HepG2 (cell line): Measurements from ENCODE around the gene FSD2. TPM values are rescaled to one million over a fixed set of nuclear protein-coding genes. Genes with fewer than 3 reads are reported as not detected.
A peak's percentile ranks its signal among the peaks of the same experiment; 100 is the strongest.

Source experiments
- BCLAF1 ChIP-seq: fragments of 450-650 bp; IDR thresholded peaks from 2 replicates; pipeline ENCODE4 v1.6.1; 2017; ENCODE audit warnings: mild to moderate bottlenecking
- CBX2 ChIP-seq, 2 experiments: fragments of 200-600 bp in 1 of 2; sonication (generic); formaldehyde crosslinking in 1 of 2; IDR thresholded peaks; 2 replicates each; pipeline versions ENCODE4 v1.7.0 to v1.8.1; 2018 to 2022; ENCODE audit warnings: low read depth in 2 of 2, low read length in 1 of 2, mild to moderate bottlenecking in 1 of 2, missing genetic modification reagents in 1 of 2
- CBX5 ChIP-seq: sonication (generic); formaldehyde crosslinking; IDR thresholded peaks from 2 replicates; pipeline ENCODE4 v1.4.0; 2020; ENCODE audit warnings: missing genetic modification reagents, borderline replicate concordance
- PRDM10 ChIP-seq: sonication (generic); formaldehyde crosslinking; IDR thresholded peaks from 2 replicates; pipeline ENCODE4 v1.4.0; 2020; ENCODE audit warnings: low read depth, missing genetic modification reagents
- ZNF574 ChIP-seq: sonication (generic); formaldehyde crosslinking; IDR thresholded peaks from 2 replicates; pipeline ENCODE4 v1.4.0; 2020; ENCODE audit warnings: missing genetic modification reagents
- ZNF580 ChIP-seq: IDR thresholded peaks from 2 replicates; pipeline ENCODE4 v1.6.1; 2016; ENCODE audit warnings: low read depth, borderline replicate concordance
- polyA plus RNA-seq, 8 experiments: library from polyadenylated mRNA; depleted of rRNA in 3 of 8; stranded (reverse) in 7 of 8; unstranded in 1 of 8; fragments of >200 nt; fragmentation: Illumina TruSeq in 4 of 8; extraction: Trizol in 4 of 8; gene quantifications; 2 replicates each; pipeline versions ENCODE4 v1.2.1 to v1.2.3, GENCODE V29; 2011 to 2016; ENCODE audit warnings: low read depth in 4 of 8, missing spikeins in 1 of 8, mixed read lengths in 1 of 8; ENCODE audit not compliant: insufficient read depth in 1 of 8
- total RNA-seq, 5 experiments: library from RNA; depleted of rRNA; stranded (reverse); fragments of >200 nt; fragmentation: Illumina TruSeq; extraction: Trizol; gene quantifications; 2 replicates each; pipeline ENCODE4 v1.2.3, GENCODE V29; 2016; ENCODE audit warnings: low read depth in 1 of 5
- TF ChIP-seq, protein P1 (sequence below): sonication (generic); formaldehyde crosslinking; IDR thresholded peaks from 2 replicates; pipeline ENCODE4 v1.9.0; 2021; ENCODE audit warnings: missing genetic modification reagents, borderline replicate concordance
- TF ChIP-seq, protein P2 (sequence below): IDR thresholded peaks from 2 replicates; pipeline ENCODE4 v1.6.1; 2016
- TF ChIP-seq, protein P3 (sequence below): sonication (generic); formaldehyde crosslinking; IDR thresholded peaks from 2 replicates; pipeline ENCODE4 v1.8.0; 2022; ENCODE audit warnings: missing genetic modification reagents, mild to moderate bottlenecking, moderate library complexity, borderline replicate concordance

Gene FSD2
- total and polyA plus RNA-seq, 2 of the 13 experiments (the other 11 are each of a cell fraction or from before 2014, with no cell fraction given): not detected

GRCh38 chr15:82709421-82710207 lies 96.3 kb downstream of the FSD2 start, which contains the start of gene AP3B2 (continued):
- TF ChIP-seq, protein P1, sequence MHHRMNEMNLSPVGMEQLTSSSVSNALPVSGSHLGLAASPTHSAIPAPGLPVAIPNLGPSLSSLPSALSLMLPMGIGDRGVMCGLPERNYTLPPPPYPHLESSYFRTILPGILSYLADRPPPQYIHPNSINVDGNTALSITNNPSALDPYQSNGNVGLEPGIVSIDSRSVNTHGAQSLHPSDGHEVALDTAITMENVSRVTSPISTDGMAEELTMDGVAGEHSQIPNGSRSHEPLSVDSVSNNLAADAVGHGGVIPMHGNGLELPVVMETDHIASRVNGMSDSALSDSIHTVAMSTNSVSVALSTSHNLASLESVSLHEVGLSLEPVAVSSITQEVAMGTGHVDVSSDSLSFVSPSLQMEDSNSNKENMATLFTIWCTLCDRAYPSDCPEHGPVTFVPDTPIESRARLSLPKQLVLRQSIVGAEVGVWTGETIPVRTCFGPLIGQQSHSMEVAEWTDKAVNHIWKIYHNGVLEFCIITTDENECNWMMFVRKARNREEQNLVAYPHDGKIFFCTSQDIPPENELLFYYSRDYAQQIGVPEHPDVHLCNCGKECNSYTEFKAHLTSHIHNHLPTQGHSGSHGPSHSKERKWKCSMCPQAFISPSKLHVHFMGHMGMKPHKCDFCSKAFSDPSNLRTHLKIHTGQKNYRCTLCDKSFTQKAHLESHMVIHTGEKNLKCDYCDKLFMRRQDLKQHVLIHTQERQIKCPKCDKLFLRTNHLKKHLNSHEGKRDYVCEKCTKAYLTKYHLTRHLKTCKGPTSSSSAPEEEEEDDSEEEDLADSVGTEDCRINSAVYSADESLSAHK (CRISPR knock-in tag): no peak
- TF ChIP-seq, protein P2, sequence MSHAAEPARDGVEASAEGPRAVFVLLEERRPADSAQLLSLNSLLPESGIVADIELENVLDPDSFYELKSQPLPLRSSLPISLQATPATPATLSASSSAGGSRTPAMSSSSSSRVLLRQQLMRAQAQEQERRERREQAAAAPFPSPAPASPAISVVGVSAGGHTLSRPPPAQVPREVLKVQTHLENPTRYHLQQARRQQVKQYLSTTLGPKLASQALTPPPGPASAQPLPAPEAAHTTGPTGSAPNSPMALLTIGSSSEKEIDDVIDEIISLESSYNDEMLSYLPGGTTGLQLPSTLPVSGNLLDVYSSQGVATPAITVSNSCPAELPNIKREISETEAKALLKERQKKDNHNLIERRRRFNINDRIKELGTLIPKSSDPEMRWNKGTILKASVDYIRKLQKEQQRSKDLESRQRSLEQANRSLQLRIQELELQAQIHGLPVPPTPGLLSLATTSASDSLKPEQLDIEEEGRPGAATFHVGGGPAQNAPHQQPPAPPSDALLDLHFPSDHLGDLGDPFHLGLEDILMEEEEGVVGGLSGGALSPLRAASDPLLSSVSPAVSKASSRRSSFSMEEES (CRISPR knock-in tag): no peak
- TF ChIP-seq CBX5 (CRISPR knock-in tag): no peak
- TF ChIP-seq BCLAF1: no peak
- TF ChIP-seq, protein P3, sequence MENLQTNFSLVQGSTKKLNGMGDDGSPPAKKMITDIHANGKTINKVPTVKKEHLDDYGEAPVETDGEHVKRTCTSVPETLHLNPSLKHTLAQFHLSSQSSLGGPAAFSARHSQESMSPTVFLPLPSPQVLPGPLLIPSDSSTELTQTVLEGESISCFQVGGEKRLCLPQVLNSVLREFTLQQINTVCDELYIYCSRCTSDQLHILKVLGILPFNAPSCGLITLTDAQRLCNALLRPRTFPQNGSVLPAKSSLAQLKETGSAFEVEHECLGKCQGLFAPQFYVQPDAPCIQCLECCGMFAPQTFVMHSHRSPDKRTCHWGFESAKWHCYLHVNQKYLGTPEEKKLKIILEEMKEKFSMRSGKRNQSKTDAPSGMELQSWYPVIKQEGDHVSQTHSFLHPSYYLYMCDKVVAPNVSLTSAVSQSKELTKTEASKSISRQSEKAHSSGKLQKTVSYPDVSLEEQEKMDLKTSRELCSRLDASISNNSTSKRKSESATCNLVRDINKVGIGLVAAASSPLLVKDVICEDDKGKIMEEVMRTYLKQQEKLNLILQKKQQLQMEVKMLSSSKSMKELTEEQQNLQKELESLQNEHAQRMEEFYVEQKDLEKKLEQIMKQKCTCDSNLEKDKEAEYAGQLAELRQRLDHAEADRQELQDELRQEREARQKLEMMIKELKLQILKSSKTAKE (CRISPR knock-in tag): no peak
- TF ChIP-seq ZNF574 (CRISPR knock-in tag): peak; percentile 77
- no peak for TF ChIP-seq PRDM10 (CRISPR knock-in tag)
- TF ChIP-seq ZNF580 (CRISPR knock-in tag): no peak
- no peak for TF ChIP-seq CBX2 (IDR thresholded peaks at IDR 0.05; ENCODE audit: low read depth, low read length)
- TF ChIP-seq CBX2 (CRISPR knock-in tag; IDR thresholded peaks at IDR 0.05; ENCODE audit: low read depth): 0 out of 2 replicates have a peak, but pooled peaks have one; percentile 34
